Liver (tissue), 9 donors: ENCODE measurements around the gene TCFL5. TPM values are rescaled to one million over a fixed set of nuclear protein-coding genes. Genes with fewer than 3 reads are reported as not detected.

Source experiments
- DNase-seq: peaks from one replicate; pipeline ENCODE4 v3.0.0-alpha.2; 2017; ENCODE audit warnings: low spot score
- H3K27ac ChIP-seq, 2 donors: one replicate each; pipeline ENCODE4 v1.7.0; 2013; ENCODE audit warnings: inconsistent platforms in 2 of 2, low read length in 2 of 2, control low read depth in 1 of 2, low read depth in 1 of 2, mild to moderate bottlenecking in 1 of 2
- H3K27me3 ChIP-seq, 4 donors: one replicate each; pipeline versions ENCODE4 v1.6.1 to v1.7.0; 2013; ENCODE audit warnings: low read length in 3 of 4, inconsistent platforms in 1 of 4, mild to moderate bottlenecking in 1 of 4, moderate library complexity in 1 of 4; ENCODE audit not compliant: control insufficient read depth in 4 of 4, insufficient read depth in 4 of 4
- H3K36me3 ChIP-seq, 4 donors: one replicate each; pipeline versions ENCODE4 v1.6.1 to v1.7.0; 2013; ENCODE audit warnings: low read length in 3 of 4, mild to moderate bottlenecking in 3 of 4, low read depth in 1 of 4, moderate library complexity in 1 of 4; ENCODE audit not compliant: control insufficient read depth in 4 of 4, insufficient read depth in 3 of 4
- H3K4me1 ChIP-seq, 4 donors: one replicate each; pipeline versions ENCODE4 v1.6.1 to v1.7.0; 2013; ENCODE audit warnings: low read length in 3 of 4, mild to moderate bottlenecking in 3 of 4, moderate library complexity in 1 of 4; ENCODE audit not compliant: control insufficient read depth in 4 of 4, insufficient read depth in 4 of 4
- H3K4me3 ChIP-seq, 3 donors: one replicate each; pipeline versions ENCODE4 v1.6.1 to v1.7.0; 2013; ENCODE audit warnings: low read length in 3 of 3, control low read depth in 1 of 3, low read depth in 1 of 3, mild to moderate bottlenecking in 1 of 3
- H3K9ac ChIP-seq, 2 donors: one replicate each; pipeline ENCODE4 v1.7.0; 2013; ENCODE audit warnings: low read length in 2 of 2, mild to moderate bottlenecking in 2 of 2, moderate library complexity in 2 of 2, control low read depth in 1 of 2, low read depth in 1 of 2
- H3K9me3 ChIP-seq, 4 donors: one replicate each; pipeline versions ENCODE4 v1.6.1 to v1.7.0; 2013; ENCODE audit warnings: low read length in 3 of 4; ENCODE audit not compliant: control insufficient read depth in 4 of 4
- ATF3 ChIP-seq: IDR thresholded peaks from 2 replicates; pipeline ENCODE4 v1.6.1; 2016; ENCODE audit warnings: antibody characterized with exemption
- CTCF ChIP-seq: fragments of 150-350 bp; IDR thresholded peaks from 2 replicates; pipeline ENCODE4 v1.5.1; 2017; ENCODE audit warnings: improper control_type of control experiment, low read depth, low read length; ENCODE audit not compliant: missing input control
- EGR1 ChIP-seq, 2 donors: IDR thresholded peaks; 2 replicates each; pipeline ENCODE4 v1.6.1; 2016 to 2018; ENCODE audit warnings: antibody characterized with exemption in 2 of 2, low read depth in 2 of 2
- FOXA1 ChIP-seq: IDR thresholded peaks from 2 replicates; pipeline ENCODE4 v1.6.1; 2016; ENCODE audit warnings: antibody characterized with exemption
- FOXA2 ChIP-seq: IDR thresholded peaks from 2 replicates; pipeline ENCODE4 v1.6.1; 2016; ENCODE audit warnings: antibody characterized with exemption
- GABPA ChIP-seq, 2 donors: IDR thresholded peaks in 1 of 2; conservative IDR thresholded peaks in 1 of 2; 2 replicates each; pipeline ENCODE4 v1.6.1; 2016; ENCODE audit warnings: antibody characterized with exemption in 2 of 2, mild to moderate bottlenecking in 1 of 2, moderate library complexity in 1 of 2
- HNF4A ChIP-seq, 2 donors: conservative IDR thresholded peaks; 2 replicates each; pipeline ENCODE4 v1.6.1; 2016; ENCODE audit warnings: antibody characterized with exemption in 2 of 2, mild to moderate bottlenecking in 2 of 2
- HNF4G ChIP-seq: IDR thresholded peaks from 2 replicates; pipeline ENCODE4 v1.6.1; 2016; ENCODE audit warnings: antibody characterized with exemption
- JUND ChIP-seq, 2 donors: IDR thresholded peaks; 2 replicates each; pipeline ENCODE4 v1.6.1; 2016; ENCODE audit warnings: antibody characterized with exemption in 2 of 2
- MAX ChIP-seq: IDR thresholded peaks from 2 replicates; pipeline ENCODE4 v1.6.1; 2016; ENCODE audit warnings: antibody characterized with exemption
- NR2F2 ChIP-seq: IDR thresholded peaks from 2 replicates; pipeline ENCODE4 v1.6.1; 2016; ENCODE audit warnings: antibody characterized with exemption
- REST ChIP-seq: IDR thresholded peaks from 2 replicates; pipeline ENCODE4 v1.6.1; 2016; ENCODE audit warnings: antibody characterized with exemption, mild to moderate bottlenecking
- RXRA ChIP-seq, 2 donors: IDR thresholded peaks; 2 replicates each; pipeline ENCODE4 v1.6.1; 2017 to 2018; ENCODE audit warnings: antibody characterized with exemption in 2 of 2, mild to moderate bottlenecking in 1 of 2
- TAF1 ChIP-seq: conservative IDR thresholded peaks from 2 replicates; pipeline ENCODE4 v1.6.1; 2016; ENCODE audit warnings: antibody characterized with exemption, mild to moderate bottlenecking
- YY1 ChIP-seq: IDR thresholded peaks from 2 replicates; pipeline ENCODE4 v1.6.1; 2016; ENCODE audit warnings: antibody characterized with exemption, mild to moderate bottlenecking
- ZBTB33 ChIP-seq: IDR thresholded peaks from 2 replicates; pipeline ENCODE4 v1.6.1; 2016; ENCODE audit warnings: antibody characterized with exemption
- WGBS: extraction: QIAGEN DNeasy Blood & Tissue Kit; methylation state at CpG from one replicate; pipeline ENCODE4 v1.1.7; 2013; 5-methylcytosine and 5-hydroxymethylcytosine counted together
- polyA plus RNA-seq, 2 donors: library from polyadenylated mRNA; stranded (reverse) in 1 of 2; unstranded in 1 of 2; fragments of 200-250 nt in 1 of 2; fragments of >200 nt in 1 of 2; fragmentation: Nextera tagmentation in 1 of 2; extraction: Ambion mirVana in 1 of 2; gene quantifications; one replicate each; pipeline versions ENCODE4 v1.2.1 to v1.2.3, GENCODE V29; 2013 to 2015
- total RNA-seq, 2 donors: library from RNA; depleted of rRNA; stranded (reverse); fragments of >200 nt; gene quantifications; one replicate each; pipeline ENCODE4 v1.2.3, GENCODE V29; 2014
- donor health status: healthy.
- donor health status: healthy.
- donor health status: healthy.
- donor health status: healthy.
- donor health status: healthy.

Gene TCFL5
- total and polyA plus RNA-seq, 4 donors: 0.79 to 3.8 (median 2.2) TPM

GRCh38 chr20:62812907-62813200 lies 48.8 kb downstream of the TCFL5 start:
- H3K36me3 ChIP-seq: peaks cover 29 to 51% (median 34%) of the 10 kb centered on the region in 4 donors
- H3K9me3 ChIP-seq: no peaks in the 10 kb centered on the region
- H3K27me3 ChIP-seq: peaks cover 0 to 4% (median 0%) of the 10 kb centered on the region in 4 donors
- TF ChIP-seq EGR1 (IDR thresholded peaks at IDR 0.05; ENCODE audit: low read depth in 2 of 2) (no peak), TAF1 (no peak), FOXA1 (no peak), YY1 (no peak), FOXA2 (no peak), JUND (IDR thresholded peaks at IDR 0.05) (no peak), GABPA (IDR thresholded peaks at IDR 0.05 in 1 of 2, conservative IDR thresholded peaks at IDR 0.05 in 1 of 2) (no peak), MAX (no peak), HNF4G (no peak), CTCF (no peak)
- WGBS: 94% methylated on average over 11 of the region's 11 CpGs
- no peak for DNase-seq
- H3K4me3 ChIP-seq: no peak overlapping the region
- H3K27ac ChIP-seq: no peak overlapping the region
- H3K9ac ChIP-seq: no peak overlapping the region
- H3K4me1 ChIP-seq: peaks cover 6 to 14% (median 8%) of the 10 kb centered on the region in 4 donors

- Histone ChIP-seq H3K27ac (no peak overlapping the region), H3K4me1 (peaks cover 8 to 19% (median 10%) of the 10 kb centered on the region in 4 donors), H3K4me3 (no peak overlapping the region), H3K9me3 (no peaks in the 10 kb centered on the region), H3K9ac (no peak overlapping the region), H3K36me3 (peaks cover 31 to 54% (median 37%) of the 10 kb centered on the region in 4 donors), H3K27me3 (no peaks in the 10 kb centered on the region)
- TF ChIP-seq YY1 (no peak), REST (no peak), MAX (no peak), FOXA2 (no peak), ZBTB33 (no peak), RXRA (IDR thresholded peaks at IDR 0.05) (no peak), FOXA1 (no peak), TAF1 (no peak), ATF3 (no peak), CTCF (no peak), NR2F2 (no peak), EGR1 (IDR thresholded peaks at IDR 0.05; ENCODE audit: low read depth in 2 of 2) (no peak), GABPA (IDR thresholded peaks at IDR 0.05 in 1 of 2, conservative IDR thresholded peaks at IDR 0.05 in 1 of 2) (no peak), JUND (IDR thresholded peaks at IDR 0.05) (no peak), HNF4A (conservative IDR thresholded peaks at IDR 0.05) (no peak)
- DNase-seq: no peak
- 92% methylated on average over 43 of the region's 43 CpGs for WGBS
These were observed 49.3 kb downstream of the TCFL5 start for GRCh38 chr20:62812181-62812906.
